Hematopoietic multipotent progenitor cell treated with erythropoietin and hydrocortisone succinate and interleukin-3 and kit ligand, for 6 days (in vitro differentiated cells): ENCODE results near the gene CDH5.

ENCODE experiments used
- DNase-seq: peaks from one replicate; pipeline ENCODE4 v3.0.0-alpha.2; 2015

Gene CDH5

DNA sequence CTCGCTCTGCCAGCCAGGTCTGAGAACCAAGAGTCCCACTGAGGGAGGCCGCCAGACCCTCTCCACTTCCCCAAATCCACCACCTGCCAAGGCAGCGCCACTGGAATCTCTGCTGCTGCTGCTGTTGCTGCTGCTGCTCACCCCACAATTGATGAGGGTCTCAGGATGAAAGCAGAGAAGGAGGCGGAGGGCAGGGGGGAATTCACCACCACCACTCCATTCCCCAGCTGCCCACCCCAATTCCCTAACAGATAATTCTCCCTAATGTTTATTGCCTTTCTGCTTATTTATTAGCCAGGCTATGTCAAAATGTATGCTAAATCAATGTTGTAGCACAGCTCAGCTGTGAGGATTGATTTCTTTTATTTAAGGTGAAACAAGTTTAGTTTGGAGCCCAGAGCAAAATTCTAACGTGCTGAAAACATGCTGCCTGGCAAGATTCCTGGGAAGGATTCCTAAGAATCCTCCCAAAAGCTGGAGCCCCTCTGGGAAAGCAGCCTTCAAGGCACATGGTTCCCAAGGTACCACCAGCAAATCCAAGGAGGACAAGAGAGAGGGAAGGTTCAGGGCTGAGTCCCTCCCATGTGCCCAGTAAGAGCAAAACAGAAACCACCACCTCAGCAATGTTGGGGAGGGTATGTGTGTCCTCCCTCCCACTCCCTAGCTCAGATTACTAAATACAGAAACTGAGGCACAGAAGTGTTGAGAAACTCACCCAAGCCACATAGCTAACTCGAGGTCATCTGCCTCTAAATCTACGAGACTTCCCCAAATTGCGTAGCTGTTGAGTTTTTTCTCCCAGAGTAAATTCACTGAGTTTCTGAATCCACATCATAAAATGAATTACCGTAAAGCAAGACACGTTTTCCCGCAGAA is 12.2 kb upstream of the CDH5 start:
- DNase-seq, result no peak

GRCh38 chr16:66355526-66355925 is 11.0 kb upstream of the CDH5 start:
- DNase-seq, result no peak

GRCh38 chr16:66357523-66357928 is 9.0 kb upstream of the CDH5 start:
- DNase-seq, result peak; percentile 68

DNA sequence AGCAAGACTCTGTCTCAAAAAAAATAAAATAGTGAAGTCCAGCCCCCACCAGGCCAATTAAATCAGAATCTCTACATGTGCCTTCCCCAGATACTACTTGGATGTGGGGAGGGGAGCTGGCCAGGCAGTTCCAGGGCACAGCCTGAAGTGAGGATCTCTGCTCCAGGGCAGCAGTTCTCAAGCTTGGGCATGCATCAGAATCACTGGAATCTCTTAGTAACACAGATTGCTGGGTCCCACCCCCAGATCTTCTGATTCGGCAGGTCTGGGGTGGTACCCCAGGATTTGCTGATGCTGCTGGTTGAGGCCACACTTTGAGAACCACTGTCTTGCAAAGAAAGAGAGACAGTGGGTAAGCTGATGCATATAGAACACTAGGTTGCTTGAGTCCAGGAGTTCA is 8.3 kb upstream of the CDH5 start:
- DNase-seq, result no peak

DNA sequence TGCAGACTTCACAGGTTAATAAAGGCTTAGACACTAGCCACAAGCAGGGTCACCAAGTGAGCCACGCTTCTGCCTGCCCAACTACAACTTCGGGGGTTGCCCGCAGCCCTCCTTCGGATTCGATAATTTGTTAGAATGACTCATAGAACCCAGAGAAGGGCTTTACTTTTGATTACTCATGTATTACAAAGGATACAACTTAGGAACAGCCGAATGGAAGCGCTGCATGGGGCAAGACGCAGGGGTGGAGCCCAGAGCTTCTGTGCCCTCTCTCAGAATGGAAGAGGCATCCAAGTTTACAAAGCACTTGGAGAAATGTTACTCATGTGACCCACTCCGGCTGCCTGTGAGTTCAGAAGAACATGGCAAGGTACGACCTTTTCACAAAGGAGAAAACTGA is 7.5 kb upstream of the CDH5 start:
- no peak for DNase-seq

DNA sequence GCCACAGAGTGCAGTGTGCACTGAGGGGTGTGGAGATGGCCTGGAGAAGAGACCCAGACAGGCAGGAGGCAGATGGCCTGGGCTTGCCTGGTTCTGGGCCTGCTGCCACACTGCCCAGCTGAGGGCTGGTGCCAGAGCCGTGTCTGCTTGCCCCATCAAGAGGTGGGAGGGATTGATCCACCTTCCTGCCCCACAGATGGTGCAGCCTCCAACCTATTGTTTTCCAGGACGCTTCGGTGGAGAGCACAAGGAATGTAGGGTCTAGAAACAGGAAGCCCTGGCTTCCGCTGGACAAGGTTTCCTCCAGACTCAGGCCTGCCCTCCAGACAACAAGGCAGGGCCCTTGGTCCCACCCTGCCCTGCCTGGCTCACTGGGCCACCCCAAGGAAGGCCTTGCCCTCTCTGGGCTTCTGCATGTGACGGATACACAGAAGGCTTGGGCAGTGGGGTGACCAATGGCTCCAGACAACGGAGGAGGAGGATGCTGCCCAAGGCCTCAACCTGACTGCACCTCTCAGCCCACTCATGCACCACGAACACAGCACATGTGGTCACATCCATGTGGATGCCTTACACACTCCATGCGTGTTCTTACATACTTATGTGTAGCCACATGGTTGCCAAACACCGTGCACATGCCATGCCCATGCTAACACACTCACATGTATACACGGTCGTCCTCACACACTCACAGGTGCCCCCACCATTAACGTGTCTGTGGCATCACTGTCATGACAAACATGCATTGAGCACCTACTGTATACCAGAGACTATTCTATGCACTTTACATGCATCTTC is 6.5 kb upstream of the CDH5 start:
- no peak for DNase-seq

DNA sequence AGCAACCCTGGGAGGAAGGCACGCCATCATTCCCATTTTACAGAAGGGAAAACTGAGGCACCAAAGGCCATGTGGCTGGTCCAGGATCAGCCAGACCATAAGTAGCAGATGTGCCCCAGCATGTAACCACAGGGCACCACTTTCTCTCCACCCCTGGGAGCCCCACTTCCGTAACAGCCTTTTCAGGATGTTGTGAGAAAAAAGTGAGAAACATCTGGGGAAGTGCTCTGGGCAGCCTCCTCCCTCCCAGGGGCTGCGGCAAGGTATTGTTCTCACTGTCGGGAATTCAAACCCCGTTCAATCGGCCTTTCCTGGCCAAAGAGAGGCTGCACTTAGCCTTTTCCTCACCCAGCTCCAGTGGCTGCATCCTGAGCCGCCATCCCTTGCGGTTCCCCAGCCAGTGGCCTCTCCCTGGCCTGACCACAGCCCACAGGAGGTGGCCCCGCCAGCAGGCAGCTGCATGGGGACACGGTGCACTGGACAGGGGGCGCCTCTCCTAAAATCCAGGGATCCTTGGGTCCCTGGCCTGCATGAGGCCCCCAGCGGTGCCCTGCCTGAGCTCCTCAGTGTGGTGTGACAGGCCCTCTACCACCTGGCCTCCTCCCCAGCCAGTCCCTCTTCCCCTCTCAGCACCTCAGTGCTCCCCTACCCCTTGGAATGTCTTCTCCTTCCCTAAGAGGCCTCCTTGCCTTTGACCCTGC is 5.7 kb upstream of the CDH5 start:
- no peak for DNase-seq

GRCh38 chr16:66361604-66362135 is 4.8 kb upstream of the CDH5 start:
- no peak for DNase-seq

DNA sequence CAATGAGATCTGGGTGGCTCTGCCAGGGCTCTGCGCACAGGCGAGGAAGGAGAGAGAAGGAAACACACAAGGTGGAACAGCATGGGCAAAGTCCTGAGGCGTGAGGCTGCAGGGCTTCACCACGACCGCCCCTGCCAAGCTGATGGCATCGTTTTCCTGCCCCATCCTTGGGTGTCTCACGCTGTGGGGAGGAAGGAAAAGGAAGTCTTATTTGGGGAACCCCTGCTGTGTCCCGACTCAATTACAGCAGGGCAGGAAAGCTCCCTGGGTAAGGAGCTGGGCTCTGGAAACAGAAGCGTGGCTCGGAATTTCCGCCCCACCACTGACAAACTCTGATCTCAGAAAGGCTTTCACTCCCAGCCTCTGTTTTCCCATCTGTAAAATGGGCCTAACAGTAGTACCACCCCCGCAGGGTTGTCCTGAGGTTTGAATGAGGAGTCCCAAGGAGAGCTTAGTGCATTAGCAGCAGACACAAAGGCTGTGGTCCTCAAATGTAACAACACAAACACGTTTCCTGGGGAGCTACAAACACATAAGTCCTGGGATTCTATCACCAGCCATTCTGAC is 3.2 kb upstream of the CDH5 start:
- DNase-seq, result no peak

DNA sequence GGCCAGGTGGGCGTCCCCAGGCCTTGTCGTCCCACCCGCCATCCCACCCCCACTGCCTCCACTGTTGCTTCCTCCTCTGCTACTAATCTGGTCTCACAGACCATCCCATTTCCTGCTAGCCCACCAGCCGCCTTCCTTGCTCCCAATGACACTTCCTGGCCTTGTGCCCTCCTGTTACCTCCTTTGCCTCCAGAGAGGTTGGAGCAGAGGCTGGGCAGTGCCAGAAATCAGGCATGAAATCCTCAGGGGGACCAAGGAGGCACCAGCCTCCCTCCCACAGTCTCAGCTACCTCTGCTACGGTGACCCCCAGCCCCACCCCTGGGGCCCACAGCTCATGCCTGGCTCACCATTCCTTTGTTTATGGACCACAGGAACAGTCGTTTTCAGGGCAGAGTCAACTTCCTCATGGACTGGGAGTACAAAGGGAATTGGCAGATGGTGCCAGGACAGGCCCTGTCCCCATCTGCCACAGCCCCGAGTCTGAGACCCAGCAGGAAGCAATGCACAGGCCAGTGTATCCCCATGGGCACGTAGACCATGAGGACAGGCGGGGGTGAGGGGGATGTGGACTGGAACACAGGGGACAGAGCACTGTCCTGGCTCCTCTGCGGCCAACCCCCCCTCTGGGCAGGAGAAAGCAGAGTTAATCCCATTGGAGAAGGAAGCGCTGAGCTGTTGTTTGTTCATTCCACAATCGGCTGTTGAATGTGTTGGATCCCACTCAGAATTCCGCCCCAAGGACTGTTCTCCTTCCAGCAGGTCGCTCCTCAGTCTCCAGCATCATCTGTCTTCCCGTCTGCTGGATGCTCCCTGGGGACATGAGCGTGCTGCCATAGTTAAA is 2.2 kb upstream of the CDH5 start:
- no peak for DNase-seq

DNA sequence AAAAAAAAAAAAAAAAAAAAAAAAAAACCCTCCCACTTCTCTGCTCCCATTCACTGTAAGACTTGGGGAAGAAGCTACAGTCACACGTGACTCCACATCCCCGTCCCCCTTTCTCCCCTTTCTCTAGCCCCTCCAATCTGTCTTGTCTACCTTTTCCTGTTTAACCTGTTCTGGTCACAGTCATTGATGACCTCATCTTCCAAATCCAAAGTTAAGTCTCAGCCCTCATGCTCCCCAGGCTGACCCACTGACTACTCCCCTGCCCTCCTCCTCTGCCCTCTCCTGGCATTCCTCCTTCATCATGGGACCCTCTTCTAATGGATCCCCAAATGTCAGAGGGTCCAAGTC is 1.6 kb upstream of the CDH5 start:
- no peak for DNase-seq

DNA sequence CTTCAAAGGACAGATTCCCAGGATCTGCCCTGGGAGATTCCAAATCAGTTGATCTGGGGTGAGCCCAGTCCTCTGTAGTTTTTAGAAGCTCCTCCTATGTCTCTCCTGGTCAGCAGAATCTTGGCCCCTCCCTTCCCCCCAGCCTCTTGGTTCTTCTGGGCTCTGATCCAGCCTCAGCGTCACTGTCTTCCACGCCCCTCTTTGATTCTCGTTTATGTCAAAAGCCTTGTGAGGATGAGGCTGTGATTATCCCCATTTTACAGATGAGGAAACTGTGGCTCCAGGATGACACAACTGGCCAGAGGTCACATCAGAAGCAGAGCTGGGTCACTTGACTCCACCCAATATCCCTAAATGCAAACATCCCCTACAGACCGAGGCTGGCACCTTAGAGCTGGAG is 840 bp upstream of the CDH5 start:
- DNase-seq, result peak; percentile 14

- DNase-seq, result no peak
These were observed 1.7 kb downstream of the CDH5 start for GRCh38 chr16:66367968-66368891.

DNA sequence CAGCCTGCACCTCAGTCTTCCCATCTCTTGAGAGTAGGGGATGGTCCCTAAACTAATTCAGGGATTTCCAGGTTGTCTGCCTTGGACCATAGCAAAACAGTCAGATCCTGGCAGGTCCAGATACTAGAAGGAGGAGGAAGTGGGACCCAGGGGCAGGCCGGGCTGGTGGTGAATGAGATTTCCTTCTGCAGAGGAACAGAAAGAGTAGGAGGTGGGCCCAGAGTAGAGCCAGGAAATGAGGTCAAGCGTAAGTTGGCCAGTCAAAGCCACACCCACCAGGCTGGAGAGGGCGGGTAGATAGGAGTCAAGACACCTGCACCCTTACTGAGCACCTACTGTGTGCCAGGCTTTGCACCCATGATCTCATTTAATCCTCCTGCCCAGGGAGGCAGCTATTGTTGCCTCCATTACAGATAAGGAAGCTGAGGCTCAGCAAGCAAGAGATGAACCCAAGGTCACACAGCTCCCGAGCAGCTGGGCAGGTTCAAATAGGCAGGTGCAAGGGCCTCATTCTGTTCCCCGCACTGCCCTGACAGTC is 2.6 kb downstream of the CDH5 start:
- DNase-seq, result peak; percentile 11

- no peak for DNase-seq
These were observed 4.5 kb downstream of the CDH5 start for GRCh38 chr16:66370786-66371684.

- DNase-seq, result no peak
These were observed 5.8 kb downstream of the CDH5 start for GRCh38 chr16:66372078-66372897.

- DNase-seq, result no peak
These were observed 6.3 kb downstream of the CDH5 start for GRCh38 chr16:66372898-66373155.

DNA sequence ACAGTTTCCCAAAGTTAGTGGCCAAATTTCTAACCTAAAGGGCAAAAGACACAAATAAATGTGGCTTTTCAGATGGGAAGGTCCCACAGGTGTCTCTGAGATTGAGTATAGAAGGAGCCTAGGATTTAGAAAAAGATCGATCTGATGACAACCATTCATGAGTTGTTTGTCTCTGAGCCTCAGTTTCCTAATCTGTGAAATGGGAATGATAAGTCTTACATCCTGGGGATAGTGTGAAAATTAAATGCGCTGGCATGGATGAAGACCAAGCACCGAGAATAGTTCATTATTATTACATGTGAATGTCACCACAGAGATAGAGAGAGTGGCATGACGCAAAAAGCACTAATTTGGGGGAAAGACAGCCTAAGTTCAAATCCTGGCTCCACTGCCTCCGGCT is 7.2 kb downstream of the CDH5 start:
- no peak for DNase-seq

GRCh38 chr16:66374176-66374575 is 7.7 kb downstream of the CDH5 start:
- no peak for DNase-seq
